ENCODE measurements around the gene SP3.

Gene SP3

GRCh38 chr2:173986805-173987204 lies 21.6 kb upstream of the SP3 start:
- no peak for TF ChIP-seq CTCF (conservative IDR thresholded peaks at IDR 0.05)
- peak overlapping the region; percentile 98 for H3K27ac ChIP-seq

- peak overlapping the region; percentile 98 for H3K27ac ChIP-seq
- no peak for TF ChIP-seq CTCF (conservative IDR thresholded peaks at IDR 0.05)
Measured at GRCh38 chr2:173985605-173985992, 20.4 kb upstream of the SP3 start.

- H3K27ac ChIP-seq = peak overlapping the region; percentile 98
- no peak for TF ChIP-seq CTCF (conservative IDR thresholded peaks at IDR 0.05)
Measured at GRCh38 chr2:173984866-173985604, 19.9 kb upstream of the SP3 start.

- H3K27ac ChIP-seq = peak overlapping the region; percentile 98
- no peak for TF ChIP-seq CTCF (conservative IDR thresholded peaks at IDR 0.05)
Measured at GRCh38 chr2:173983391-173983871, 18.3 kb upstream of the SP3 start.

GRCh38 chr2:173982918-173983317 lies 17.7 kb upstream of the SP3 start:
- peak overlapping the region; percentile 98 for H3K27ac ChIP-seq
- no peak for TF ChIP-seq CTCF (conservative IDR thresholded peaks at IDR 0.05)

- peak overlapping the region; percentile 98 for H3K27ac ChIP-seq
- no peak for TF ChIP-seq CTCF (conservative IDR thresholded peaks at IDR 0.05)
Measured at GRCh38 chr2:173982182-173982714, 17.1 kb upstream of the SP3 start.

GRCh38 chr2:173981520-173981919 lies 16.3 kb upstream of the SP3 start:
- no peak for TF ChIP-seq CTCF (conservative IDR thresholded peaks at IDR 0.05)
- peak overlapping the region; percentile 98 for H3K27ac ChIP-seq
